NAMALWA (cell line): ENCODE measurements around the gene RINL.
A peak's percentile ranks its signal among the peaks of the same experiment; 100 is the strongest.
"Not testable (repeated sequence)": the region's sequence is repeated elsewhere in the genome, so short reads cannot be mapped to it uniquely, and the experiment has no call there.

ENCODE experiments used
- DNase-seq: peaks from one replicate; pipeline ENCODE4 v3.0.0-alpha.2; 2015; ENCODE audit warnings: low spot score

RINL gene

DNA sequence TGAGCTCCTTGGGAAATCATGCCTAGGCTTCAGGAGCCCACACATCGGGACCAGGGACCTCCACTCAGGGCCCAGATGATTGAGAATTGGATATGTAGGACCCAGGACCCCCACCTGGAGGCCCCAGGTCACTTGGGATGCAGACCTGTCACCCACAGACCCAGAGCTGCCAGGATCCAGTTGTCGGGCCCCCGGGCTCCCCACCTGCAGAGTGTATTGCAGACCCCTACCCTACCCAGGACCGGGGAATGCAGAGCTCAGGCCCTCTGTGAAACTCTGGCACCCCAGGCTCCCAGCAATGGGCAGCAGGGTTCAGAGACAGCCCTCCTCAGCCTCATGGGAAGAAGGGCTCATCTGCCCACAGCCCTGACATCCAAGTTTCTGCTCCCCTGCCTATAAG, 27.5 kb upstream of the RINL start:
- no peak for DNase-seq

DNA sequence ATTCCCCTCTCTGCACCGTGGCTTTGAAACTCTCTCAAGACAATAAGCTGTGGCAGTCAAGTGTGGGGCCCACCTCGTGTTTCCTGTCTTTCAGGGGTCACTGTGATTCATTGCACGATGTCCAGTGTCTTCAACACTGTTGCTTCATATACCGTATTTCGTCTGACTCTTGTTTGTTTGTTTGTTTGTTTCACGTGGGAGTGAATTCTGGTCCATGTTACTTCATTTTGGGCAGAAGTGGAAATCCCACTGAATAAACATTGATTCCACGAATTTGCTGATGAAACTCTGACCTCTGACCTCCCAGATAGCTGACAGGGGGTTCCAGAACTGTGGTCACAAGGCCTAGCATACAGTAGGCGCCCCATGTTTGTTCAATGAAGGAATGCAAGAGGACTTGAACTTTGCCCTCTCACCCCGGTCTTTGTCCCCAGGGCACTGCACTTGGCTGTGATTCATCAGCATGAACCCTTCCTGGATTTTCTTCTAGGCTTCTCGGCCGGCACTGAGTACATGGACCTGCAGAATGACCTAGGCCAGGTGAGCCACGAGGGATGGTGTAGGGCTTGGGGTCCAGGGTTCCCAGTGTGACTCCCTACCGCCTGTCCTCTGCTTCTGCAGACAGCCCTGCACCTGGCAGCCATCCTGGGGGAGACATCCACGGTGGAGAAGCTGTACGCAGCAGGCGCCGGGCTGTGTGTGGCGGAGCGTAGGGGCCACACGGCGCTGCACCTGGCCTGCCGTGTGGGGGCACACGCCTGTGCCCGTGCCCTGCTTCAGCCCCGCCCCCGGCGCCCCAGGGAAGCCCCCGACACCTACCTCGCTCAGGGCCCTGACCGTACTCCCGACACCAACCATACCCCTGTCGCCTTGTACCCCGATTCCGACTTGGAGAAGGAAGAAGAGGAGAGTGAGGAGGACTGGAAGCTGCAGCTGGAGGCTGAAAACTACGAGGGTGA, 26.8 kb upstream of the RINL start:
- no peak for DNase-seq

DNA sequence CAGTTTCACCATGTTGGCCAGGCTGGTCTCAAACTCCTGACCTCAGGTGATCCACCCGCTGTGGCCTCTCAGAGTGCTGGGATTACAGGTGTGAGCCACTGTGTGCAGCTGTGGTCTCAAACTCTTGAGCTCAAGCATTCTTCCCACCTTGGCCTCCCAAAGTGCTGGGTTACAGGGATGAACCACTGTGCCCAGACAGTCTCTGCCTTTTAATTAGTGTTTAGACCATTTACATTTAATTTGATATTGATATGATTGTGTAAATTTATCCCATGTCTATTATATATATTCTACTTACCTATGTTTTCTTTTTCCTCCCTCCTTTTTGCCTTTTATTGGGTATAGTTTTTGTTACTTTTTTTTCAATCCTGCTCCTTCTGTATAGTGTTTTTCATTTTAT, 23.6 kb upstream of the RINL start:
- DNase-seq: no peak

DNA sequence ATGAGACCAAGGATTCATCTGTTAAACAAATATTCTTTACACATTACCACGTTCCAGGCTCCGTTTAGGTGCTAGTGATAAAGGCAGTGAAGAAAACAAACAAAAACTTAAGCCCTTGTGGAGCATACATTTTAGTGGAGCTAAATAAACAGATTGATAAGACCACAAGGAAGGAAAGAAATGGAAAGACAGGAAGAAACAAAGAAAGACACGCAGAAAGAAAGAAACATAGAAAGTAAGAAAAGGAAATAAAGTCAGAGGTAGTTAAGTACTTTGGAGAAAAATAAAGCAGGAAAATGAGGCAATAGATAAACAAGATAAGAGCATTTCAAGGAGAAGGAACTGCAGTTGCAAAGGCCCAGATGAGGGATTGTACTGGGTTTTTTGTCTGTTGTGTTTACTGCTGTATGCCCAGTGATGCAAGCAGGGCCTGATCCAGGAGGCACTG, 22.7 kb upstream of the RINL start:
- DNase-seq: peak; percentile 43

- no peak for DNase-seq
These were observed 22.1 kb upstream of the RINL start for GRCh38 chr19:38900202-38900629.

GRCh38 chr19:38899447-38900201, 21.5 kb upstream of the RINL start, which contains the start of the genes NFKBIB and SIRT2:
Gene NFKBIB, plus strand, starts transcription at chr19:38899969. Its CDS starts 64 bp downstream, at chr19:38900033.
Gene SIRT2, minus strand, starts transcription at chr19:38899618. Its CDS starts 97 bp downstream, at chr19:38899521.
- DNase-seq: peak; percentile 100

GRCh38 chr19:38898788-38899446, 20.8 kb upstream of the RINL start:
- no peak for DNase-seq

DNA sequence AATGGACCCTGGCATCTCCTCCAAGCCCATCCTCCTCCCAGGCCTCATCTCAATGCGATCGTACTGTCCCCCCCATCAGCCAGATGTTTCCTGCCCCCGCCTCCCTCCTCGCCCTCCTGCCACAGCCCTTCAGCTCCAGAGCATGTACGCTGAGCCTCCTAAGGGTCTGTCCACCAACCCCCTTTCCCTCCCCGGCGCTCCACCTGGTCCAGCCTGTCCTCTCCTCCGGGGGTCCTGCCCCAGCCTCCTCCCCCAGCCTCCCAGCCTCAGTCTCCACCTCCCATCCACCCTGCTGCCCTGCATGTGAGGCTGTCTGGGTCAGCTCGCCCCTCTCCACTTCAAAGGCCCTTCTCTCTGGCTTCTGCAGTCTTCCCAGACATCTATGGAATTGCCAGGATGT, 16.9 kb upstream of the RINL start:
- DNase-seq: no peak

- DNase-seq: no peak
These were observed 15.3 kb upstream of the RINL start for GRCh38 chr19:38893341-38893771.

- DNase-seq: no peak
These were observed 14.8 kb upstream of the RINL start for GRCh38 chr19:38892841-38893240.

DNA sequence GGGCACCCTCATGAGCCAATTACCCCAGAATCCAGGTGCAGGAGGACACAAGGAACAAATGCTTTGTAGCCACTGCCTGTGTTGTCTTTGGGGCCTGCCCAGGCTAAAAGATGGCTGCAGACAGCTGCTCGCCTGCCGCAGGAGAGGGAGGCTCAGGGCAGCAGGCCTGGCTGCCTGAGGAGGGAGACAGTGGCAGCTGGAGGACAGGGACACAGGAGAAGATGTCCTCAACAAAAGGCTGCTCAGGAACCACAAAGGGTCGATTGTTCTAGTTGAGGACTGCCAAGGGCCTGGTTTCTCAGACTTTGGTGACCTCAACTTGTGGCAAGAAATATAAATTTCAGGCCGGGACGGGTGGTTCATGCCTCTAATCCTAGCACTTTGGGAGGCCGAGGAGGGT, 13.7 kb upstream of the RINL start:
- DNase-seq: no peak

- DNase-seq: no peak
These were observed 12.6 kb upstream of the RINL start for GRCh38 chr19:38890686-38891085.

GRCh38 chr19:38889803-38890202, 11.7 kb upstream of the RINL start:
- DNase-seq: no peak

DNA sequence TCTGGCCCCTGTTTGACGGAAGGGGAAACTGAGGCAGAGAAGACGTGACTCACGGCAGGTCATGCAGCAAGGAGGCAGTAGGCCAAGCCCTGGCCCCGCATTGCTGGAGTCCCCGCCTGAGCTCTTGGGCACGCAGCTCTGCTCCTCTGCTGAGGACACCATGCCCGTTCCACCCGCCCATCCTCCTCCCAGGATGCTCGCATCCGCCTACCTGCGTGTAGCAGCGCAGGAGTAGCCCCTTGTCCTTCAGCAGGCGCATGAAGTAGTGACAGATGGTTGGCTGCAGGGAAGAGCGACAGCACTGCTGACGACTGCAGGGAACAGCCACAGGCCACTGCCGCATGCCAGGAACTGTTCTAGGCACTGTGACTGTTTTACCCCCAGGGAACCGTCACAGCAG, 10.8 kb upstream of the RINL start:
- DNase-seq: no peak

- DNase-seq: not testable (repeated sequence)
These were observed 6.6 kb upstream of the RINL start for GRCh38 chr19:38884691-38885090.

- no peak for DNase-seq
These were observed 5.2 kb upstream of the RINL start for GRCh38 chr19:38883286-38883685.

DNA sequence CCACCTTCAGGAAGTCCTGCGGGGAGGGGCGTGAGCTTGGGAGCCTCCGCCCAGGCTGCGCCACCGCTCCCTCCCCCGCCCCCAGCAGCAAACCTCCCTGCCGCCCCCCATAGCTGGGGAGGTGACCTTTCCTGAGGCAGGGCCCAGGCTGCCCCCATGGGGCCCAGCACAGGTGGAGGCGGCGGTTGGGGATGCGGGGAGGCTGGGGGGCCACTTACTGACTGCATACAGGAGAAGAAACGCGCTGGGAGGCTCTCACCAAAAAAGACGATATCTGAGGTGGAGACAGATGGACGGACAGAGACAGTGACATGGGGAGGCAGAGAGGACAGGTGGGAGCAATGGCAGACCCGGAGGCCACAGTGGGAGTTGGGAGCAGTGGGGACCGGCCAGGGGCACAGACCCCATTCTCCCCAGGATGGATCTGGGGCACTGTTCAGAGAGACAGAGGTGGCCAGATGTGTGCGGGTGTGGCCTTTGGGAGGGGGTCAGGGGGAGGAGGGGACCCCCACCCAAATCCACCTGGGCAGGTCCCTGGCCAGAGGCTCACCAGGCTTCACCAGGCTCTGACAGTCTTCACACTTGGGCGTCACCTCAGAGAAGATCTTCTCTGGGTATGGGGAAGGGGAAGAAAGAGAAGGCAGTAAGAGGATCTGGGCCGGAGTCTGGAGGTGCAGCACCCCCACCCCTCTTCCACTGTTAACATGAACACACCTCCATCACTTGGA, 3.0 kb upstream of the RINL start:
- no peak for DNase-seq

- DNase-seq: no peak
These were observed 2.2 kb upstream of the RINL start for GRCh38 chr19:38880076-38880881.

GRCh38 chr19:38879400-38879751, 1.3 kb upstream of the RINL start:
- DNase-seq: no peak

GRCh38 chr19:38878575-38879399, 712 bp upstream of the RINL start:
- no peak for DNase-seq
